DND-41 (cell line): ENCODE data around the gene RBPJ.

Experiments used
- CTCF ChIP-seq: IDR thresholded peaks from 2 replicates; pipeline ENCODE4 v1.5.1; 2012; ENCODE audit warnings: borderline replicate concordance, low read length, moderate library complexity, mild to moderate bottlenecking; ENCODE audit not compliant: poor library complexity, severe bottlenecking; ENCODE audit errors: extremely low read depth
- EZH2 ChIP-seq: IDR thresholded peaks from 3 replicates; pipeline ENCODE4 v1.6.1; 2012; ENCODE audit warnings: borderline replicate concordance, low read depth, mild to moderate bottlenecking, moderate library complexity, low read length, inconsistent platforms; ENCODE audit not compliant: severe bottlenecking

- TF ChIP-seq EZH2 (no peak), CTCF (no peak)
These were observed 44.8 kb downstream of the RBPJ start for GRCh38 chr4:26365537-26366150.
